NCI-H2196 treated with DMSO at 0.1 percent for 48 hours (cell line): ENCODE measurements around the gene MCIDAS.

ENCODE experiments used
- DNase-seq: peaks from one replicate; lab custom pipeline; 2025; ENCODE audit not compliant: unreplicated experiment; lab: John Stamatoyannopoulos, UW

MCIDAS gene

DNA sequence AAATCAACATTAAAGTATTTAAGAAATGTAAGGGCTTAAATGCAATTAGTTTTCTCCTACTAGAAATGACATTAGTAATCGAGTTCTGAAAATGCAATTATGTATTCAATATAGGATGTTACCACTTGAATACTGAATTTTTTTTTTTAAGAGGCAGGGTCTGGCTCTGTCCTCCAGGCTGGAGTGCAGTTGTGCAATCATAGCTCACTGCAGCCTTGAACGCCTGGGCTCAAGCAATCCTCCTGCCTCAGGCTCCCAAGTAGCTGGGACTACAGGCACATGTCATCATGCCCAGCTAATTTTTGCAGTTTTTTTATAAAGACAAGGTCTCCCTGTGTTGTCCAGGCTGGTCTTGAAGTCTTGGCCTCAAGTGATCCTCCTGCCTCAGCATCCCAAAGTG lies 55.6 kb downstream of the MCIDAS start:
- no peak for DNase-seq
